OCI-LY7 (cell line): ENCODE results near the gene CRYZL1. TPM values are rescaled to one million over a fixed set of nuclear protein-coding genes. Genes with fewer than 3 reads are reported as not detected.

Source experiments
- BruUV-seq: library from RNA; stranded (reverse); fragments of 400-500 nt; replicated peaks from 2 replicates; lab custom pipeline; 2021; lab: Mats Ljungman, UMichigan
- CTCF ChIA-PET: fragments of 300-600 bp; sonication (Branson Sonifier 250); formaldehyde crosslinking; loops from one replicate; lab custom pipeline; 2022; ENCODE audit warnings: antibody characterized with exemption; ENCODE audit not compliant: unreplicated experiment; lab: Charles Lee
- POLR2A ChIA-PET: fragments of 300-600 bp; sonication (Branson Sonifier 250); formaldehyde crosslinking; loops from one replicate; lab custom pipeline; 2022; ENCODE audit warnings: antibody characterized with exemption; lab: Charles Lee
- DNase-seq: peaks from one replicate; pipeline ENCODE4 v3.0.0-alpha.2; 2015; ENCODE audit warnings: low spot score
- H2AFZ ChIP-seq: fragments of 200-600 bp; sonication (generic), shearing (Covaris generic); 2 replicates; pipeline ENCODE4 v1.6.1; 2014; ENCODE audit warnings: mild to moderate bottlenecking, antibody characterized with exemption, low read length, moderate library complexity
- H3K27ac ChIP-seq: fragments of 200-600 bp; sonication (generic); 2 replicates; pipeline ENCODE4 v1.5.1; 2014; ENCODE audit warnings: mixed run types, low read depth, mild to moderate bottlenecking, moderate library complexity, low read length, inconsistent platforms; ENCODE audit not compliant: poor library complexity, severe bottlenecking
- H3K36me3 ChIP-seq: fragments of 200-600 bp; sonication (generic); 2 replicates; pipeline ENCODE4 v1.6.1; 2014; ENCODE audit warnings: mild to moderate bottlenecking, antibody characterized with exemption, low read length, moderate library complexity, mixed read lengths; ENCODE audit not compliant: insufficient read depth
- H3K4me1 ChIP-seq: fragments of 200-600 bp; sonication (generic); 2 replicates; pipeline ENCODE4 v1.5.1; 2014; ENCODE audit warnings: mild to moderate bottlenecking, low read length; ENCODE audit not compliant: insufficient read depth, poor library complexity, severe bottlenecking
- H3K4me2 ChIP-seq: fragments of 200-600 bp; sonication (generic); 2 replicates; pipeline ENCODE4 v1.6.1; 2014; ENCODE audit warnings: mild to moderate bottlenecking, low read length
- H3K4me3 ChIP-seq: fragments of 200-600 bp; sonication (generic); 2 replicates; pipeline ENCODE4 v1.5.1; 2014; ENCODE audit warnings: mild to moderate bottlenecking, low read depth, low read length; ENCODE audit not compliant: poor library complexity, severe bottlenecking
- H3K79me2 ChIP-seq: fragments of 200-600 bp; sonication (generic); 2 replicates; pipeline ENCODE4 v1.6.1; 2016; ENCODE audit warnings: low read depth, mild to moderate bottlenecking, low read length, moderate library complexity, mixed read lengths; ENCODE audit not compliant: insufficient read depth
- H3K9me2 ChIP-seq: fragments of 200-600 bp; sonication (generic); 2 replicates; pipeline ENCODE4 v1.6.1; 2016; ENCODE audit warnings: mild to moderate bottlenecking, low read length, mixed read lengths; ENCODE audit not compliant: insufficient read depth
- H3K9me3 ChIP-seq: fragments of 200-600 bp; sonication (generic); 2 replicates; pipeline ENCODE4 v1.6.1; 2014; ENCODE audit warnings: mild to moderate bottlenecking, mixed run types, low read length, mixed read lengths
- H4K20me1 ChIP-seq: fragments of 200-600 bp; sonication (generic); 2 replicates; pipeline ENCODE4 v1.6.1; 2014; ENCODE audit warnings: mild to moderate bottlenecking, antibody characterized with exemption, low read length, moderate library complexity, mixed read lengths; ENCODE audit not compliant: insufficient read depth
- EZH2phosphoT487 ChIP-seq: fragments of 200-600 bp; sonication (generic); IDR thresholded peaks from 2 replicates; pipeline ENCODE4 v1.6.1; 2018; ENCODE audit warnings: low read depth, borderline replicate concordance, mild to moderate bottlenecking, mixed run types, antibody characterized with exemption, low read length, moderate library complexity, mixed read lengths
- intact Hi-C: fragments of 100-400 bp; cut with micrococcal nuclease; formaldehyde crosslinking; loops from one replicate; pipeline ENCODE4 v1.10.0; 2022; ENCODE audit not compliant: unreplicated experiment
- total RNA-seq, 2 experiments: library from RNA; depleted of rRNA in 1 of 2; stranded (reverse); fragments of >200 nt in 1 of 2; shearing (Covaris generic) in 1 of 2; gene quantifications; 2 replicates each; pipeline ENCODE4 v1.2.3, GENCODE V29; 2014 to 2022
- TF ChIP-seq, protein P1 (sequence below): fragments of 200-600 bp; sonication (generic); conservative IDR thresholded peaks from 2 replicates; pipeline ENCODE4 v1.5.1; 2014; ENCODE audit warnings: mild to moderate bottlenecking, antibody characterized with exemption, low read length, moderate library complexity, mixed read lengths

The CRYZL1 gene
- total RNA-seq, 2 experiments from 2014 or later: 26.4 to 37.9 TPM

DNA sequence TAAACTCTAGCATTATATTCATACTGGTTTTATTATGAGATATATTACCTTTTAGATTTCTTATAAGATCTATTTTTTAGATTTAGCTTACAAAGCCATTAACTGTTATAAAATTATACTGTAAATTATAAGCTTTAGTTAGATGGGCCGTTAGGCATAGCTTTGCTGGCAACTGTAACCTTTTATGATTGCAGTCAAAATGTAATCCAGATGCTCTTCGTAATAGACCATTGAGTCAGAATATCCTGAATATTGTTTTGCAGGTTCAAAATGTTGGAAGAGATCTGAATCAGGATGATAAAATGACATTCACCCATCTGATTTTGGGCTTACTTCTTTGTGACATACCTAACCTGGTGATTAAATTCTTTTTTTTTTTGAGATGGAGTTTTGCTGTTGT is 21.7 kb upstream of the CRYZL1 start:
- no peaks in the 10 kb centered on the region for H3K79me2 ChIP-seq
- intact Hi-C loops: no loop called here
- no TSS peak for BruUV-seq
- H3K9me3 ChIP-seq: 0 out of 2 replicates have a peak, but pooled peaks cover 6% of the 10 kb centered on the region
- ChIA-PET CTCF (no interaction called here), POLR2A (interaction anchor here (0.7 kb wide), 1 partner anchor 688 kb away, joined by 4 read pairs; no protein-coding TSS in a partner anchor)
- no peaks in the 10 kb centered on the region for H3K36me3 ChIP-seq
- no peak overlapping the region for H3K4me3 ChIP-seq
- H3K27ac ChIP-seq: no peak overlapping the region
- no peak overlapping the region for H3K4me2 ChIP-seq
- DNase-seq: no peak
- no peaks in the 10 kb centered on the region for H3K9me2 ChIP-seq
- no peak overlapping the region for H2AFZ ChIP-seq
- H3K4me1 ChIP-seq: no peaks in the 10 kb centered on the region
- no peaks in the 10 kb centered on the region for H4K20me1 ChIP-seq
- TF ChIP-seq, protein P1, sequence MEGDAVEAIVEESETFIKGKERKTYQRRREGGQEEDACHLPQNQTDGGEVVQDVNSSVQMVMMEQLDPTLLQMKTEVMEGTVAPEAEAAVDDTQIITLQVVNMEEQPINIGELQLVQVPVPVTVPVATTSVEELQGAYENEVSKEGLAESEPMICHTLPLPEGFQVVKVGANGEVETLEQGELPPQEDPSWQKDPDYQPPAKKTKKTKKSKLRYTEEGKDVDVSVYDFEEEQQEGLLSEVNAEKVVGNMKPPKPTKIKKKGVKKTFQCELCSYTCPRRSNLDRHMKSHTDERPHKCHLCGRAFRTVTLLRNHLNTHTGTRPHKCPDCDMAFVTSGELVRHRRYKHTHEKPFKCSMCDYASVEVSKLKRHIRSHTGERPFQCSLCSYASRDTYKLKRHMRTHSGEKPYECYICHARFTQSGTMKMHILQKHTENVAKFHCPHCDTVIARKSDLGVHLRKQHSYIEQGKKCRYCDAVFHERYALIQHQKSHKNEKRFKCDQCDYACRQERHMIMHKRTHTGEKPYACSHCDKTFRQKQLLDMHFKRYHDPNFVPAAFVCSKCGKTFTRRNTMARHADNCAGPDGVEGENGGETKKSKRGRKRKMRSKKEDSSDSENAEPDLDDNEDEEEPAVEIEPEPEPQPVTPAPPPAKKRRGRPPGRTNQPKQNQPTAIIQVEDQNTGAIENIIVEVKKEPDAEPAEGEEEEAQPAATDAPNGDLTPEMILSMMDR: no peak

DNA sequence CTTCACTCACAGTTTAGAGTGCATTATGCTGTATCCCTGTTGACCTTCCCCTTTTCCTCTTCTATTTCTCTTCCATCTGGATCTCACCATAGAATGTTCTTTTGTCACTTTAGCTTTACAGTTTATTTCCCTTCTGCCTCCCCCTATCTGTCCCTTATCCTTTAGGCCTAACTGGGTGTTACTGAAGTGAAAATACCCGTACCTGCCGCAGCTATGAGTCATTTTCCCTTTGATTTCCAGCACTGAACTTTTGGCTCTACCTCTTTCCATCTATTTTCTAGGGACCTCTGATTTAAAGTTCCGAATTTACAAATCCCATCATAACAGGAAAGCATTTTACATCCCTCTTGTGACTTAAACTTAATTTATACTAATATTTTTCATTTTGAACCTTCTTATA is 20.5 kb upstream of the CRYZL1 start:
- H3K4me3 ChIP-seq: no peak overlapping the region
- H3K79me2 ChIP-seq: no peaks in the 10 kb centered on the region
- no peak overlapping the region for H3K4me2 ChIP-seq
- no peaks in the 10 kb centered on the region for H4K20me1 ChIP-seq
- POLR2A ChIA-PET: no interaction called here
- no peak overlapping the region for H2AFZ ChIP-seq
- H3K4me1 ChIP-seq: no peaks in the 10 kb centered on the region
- H3K9me3 ChIP-seq: 0 out of 2 replicates have a peak, but pooled peaks cover 6% of the 10 kb centered on the region
- TF ChIP-seq EZH2phosphoT487: no peak
- TF ChIP-seq, protein P1: no peak
- no TSS peak for BruUV-seq
- CTCF ChIA-PET: no interaction called here
- no peak overlapping the region for H3K27ac ChIP-seq
- intact Hi-C loops: no loop called here
- DNase-seq: no peak
- H3K9me2 ChIP-seq: no peaks in the 10 kb centered on the region
- H3K36me3 ChIP-seq: no peaks in the 10 kb centered on the region

DNA sequence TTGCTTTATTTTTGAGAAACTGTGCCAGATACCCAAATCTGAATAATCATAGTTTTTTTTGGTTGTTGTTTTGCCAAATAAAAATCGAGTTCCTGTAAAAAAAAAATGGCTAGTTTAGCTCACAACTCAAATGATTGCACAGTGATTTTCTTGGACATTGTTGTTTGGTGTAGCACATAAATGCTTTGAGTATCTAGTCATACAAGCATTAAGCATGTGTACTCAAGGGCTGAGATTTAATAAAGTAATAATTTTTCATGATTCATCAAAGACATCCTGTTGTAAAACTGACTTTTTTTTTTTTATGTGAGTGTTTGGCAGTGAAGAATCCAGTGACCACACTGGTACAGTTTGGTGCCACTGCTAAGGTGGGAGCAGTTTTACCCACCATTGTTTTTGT is 19.6 kb upstream of the CRYZL1 start:
- H3K4me3 ChIP-seq: no peak overlapping the region
- no TSS peak for BruUV-seq
- no peak for DNase-seq
- no peaks in the 10 kb centered on the region for H3K36me3 ChIP-seq
- H3K9me2 ChIP-seq: no peaks in the 10 kb centered on the region
- intact Hi-C loops: no loop called here
- TF ChIP-seq, protein P1: no peak
- no peak for TF ChIP-seq EZH2phosphoT487
- no peaks in the 10 kb centered on the region for H3K79me2 ChIP-seq
- H4K20me1 ChIP-seq: no peaks in the 10 kb centered on the region
- H3K27ac ChIP-seq: no peak overlapping the region
- ChIA-PET POLR2A (interaction anchor here (0.7 to 1.0 kb wide), 2 partner anchors 15 to 55 kb away, joined by 3 read pairs; no protein-coding TSS in a partner anchor), CTCF (no interaction called here)
- H2AFZ ChIP-seq: no peak overlapping the region
- H3K9me3 ChIP-seq: 0 out of 2 replicates have a peak, but pooled peaks cover 6% of the 10 kb centered on the region
- H3K4me2 ChIP-seq: no peak overlapping the region
- H3K4me1 ChIP-seq: no peaks in the 10 kb centered on the region
